NK-92 (cell line): ENCODE measurements around the gene SASH1.

ENCODE experiments used
- DNase-seq: peaks from one replicate; lab custom pipeline; 2025; ENCODE audit not compliant: unreplicated experiment; lab: John Stamatoyannopoulos, UW

The SASH1 gene

DNA sequence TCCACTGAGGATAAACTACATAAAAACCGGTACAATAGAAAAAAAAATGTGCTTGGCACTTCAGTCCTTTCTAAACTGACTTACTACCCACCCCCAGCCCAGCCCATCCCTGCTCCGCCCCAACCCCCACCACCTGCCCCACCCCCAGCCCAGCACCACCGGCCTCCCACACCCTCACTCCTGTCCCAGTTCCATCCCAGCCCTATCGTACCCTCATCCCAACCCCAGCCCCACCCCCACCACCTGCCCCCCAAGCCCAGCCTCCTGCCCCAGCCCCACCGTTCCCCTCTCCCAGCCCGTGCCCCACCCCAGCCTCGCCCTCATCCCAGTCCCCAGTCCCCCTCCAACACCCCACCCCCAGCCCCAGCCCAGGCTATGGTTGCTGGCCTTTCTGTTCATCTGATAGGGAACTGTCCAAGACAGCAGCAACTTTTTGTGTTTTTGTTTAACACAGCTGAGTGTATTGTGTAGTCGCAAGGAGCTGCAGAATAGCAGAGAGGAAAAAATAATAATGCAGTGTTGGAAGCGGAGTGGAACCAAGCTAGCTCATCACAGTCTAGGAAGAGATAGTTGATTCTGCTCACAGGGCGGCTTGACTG is 61.9 kb downstream of the SASH1 start:
- no peak for DNase-seq

DNA sequence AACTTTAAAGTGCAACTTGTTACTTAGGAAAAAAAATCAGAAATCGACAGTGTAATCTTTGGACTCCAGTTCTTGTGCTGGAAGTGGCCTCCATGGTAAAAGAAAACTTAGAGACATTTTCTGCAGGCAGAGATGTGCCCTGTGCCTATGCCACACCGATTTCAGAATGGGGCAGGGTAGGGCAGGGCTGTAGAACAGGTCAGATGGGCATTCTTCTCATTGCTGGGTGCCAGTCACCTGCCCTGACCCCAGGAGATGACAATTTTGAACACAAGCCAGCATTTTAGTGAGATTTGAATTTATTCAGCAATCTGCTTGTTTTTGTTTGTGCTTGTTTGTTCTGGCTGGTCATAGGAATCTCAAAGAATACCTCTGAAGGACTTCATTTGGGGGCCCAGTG is 63.3 kb downstream of the SASH1 start:
- DNase-seq, result no peak

GRCh38 chr6:148406579-148407371 is 64.1 kb downstream of the SASH1 start:
- DNase-seq, result no peak

DNA sequence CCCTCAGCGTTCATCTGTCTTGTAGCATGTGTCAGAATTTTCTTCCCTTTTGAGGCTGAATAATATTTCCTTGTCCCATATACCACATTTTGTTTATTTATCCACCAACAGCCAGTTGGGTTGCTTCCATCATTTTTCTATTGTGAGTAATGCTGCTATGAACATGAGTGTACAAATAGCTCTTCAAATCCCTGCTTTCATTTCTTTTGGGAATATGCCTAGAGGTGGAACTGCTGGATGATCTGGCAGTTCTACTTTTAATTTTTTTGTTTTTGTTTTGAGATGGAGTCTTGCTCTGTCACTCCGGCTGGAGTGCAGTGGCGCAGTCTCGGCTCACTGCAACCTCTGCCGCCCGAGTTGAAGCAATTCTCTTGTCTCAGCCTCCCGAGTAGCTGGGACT is 64.7 kb downstream of the SASH1 start:
- DNase-seq, result no peak

DNA sequence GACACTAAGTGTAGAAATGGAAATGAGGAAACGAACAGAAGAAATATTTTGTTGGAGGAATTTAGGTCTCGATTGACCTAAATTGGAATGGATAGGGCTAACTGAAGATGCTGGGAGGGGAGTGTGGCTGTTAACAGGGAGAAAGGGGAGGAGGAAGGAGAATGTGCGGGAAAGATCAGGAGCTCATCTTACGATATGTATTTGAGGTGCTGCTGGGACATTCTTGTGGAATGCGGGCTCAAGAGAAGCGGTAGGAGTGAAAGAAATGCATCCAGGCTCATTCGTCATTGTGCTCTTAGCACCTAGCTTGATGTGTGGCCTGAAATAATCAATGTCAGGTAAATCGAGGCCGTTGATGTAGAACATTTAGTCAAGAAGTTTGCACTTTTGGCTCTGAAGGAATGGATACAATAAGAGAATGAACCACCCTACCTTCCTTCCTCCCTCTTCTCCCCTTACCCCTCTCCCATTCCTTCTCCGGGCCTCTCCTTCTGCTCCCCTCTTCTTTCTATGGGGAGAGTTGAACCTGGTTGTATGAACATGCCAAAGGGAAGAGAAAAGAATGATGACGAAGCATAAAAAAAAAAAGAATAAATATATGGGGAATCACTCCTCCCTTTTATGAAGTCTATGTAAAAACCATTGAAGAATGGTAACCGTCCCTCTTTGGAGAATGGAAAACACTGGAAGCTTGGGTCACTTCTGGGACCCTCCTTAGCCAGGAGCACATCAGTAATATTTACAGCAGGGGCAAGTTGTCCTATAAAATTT is 70.9 kb downstream of the SASH1 start:
- DNase-seq, result no peak

- no peak for DNase-seq
Measured at GRCh38 chr6:148414092-148414489, 71.5 kb downstream of the SASH1 start.

GRCh38 chr6:148414836-148415235 is 72.2 kb downstream of the SASH1 start:
- DNase-seq, result no peak

- no peak for DNase-seq
Measured at GRCh38 chr6:148415511-148416260, 73.0 kb downstream of the SASH1 start.

DNA sequence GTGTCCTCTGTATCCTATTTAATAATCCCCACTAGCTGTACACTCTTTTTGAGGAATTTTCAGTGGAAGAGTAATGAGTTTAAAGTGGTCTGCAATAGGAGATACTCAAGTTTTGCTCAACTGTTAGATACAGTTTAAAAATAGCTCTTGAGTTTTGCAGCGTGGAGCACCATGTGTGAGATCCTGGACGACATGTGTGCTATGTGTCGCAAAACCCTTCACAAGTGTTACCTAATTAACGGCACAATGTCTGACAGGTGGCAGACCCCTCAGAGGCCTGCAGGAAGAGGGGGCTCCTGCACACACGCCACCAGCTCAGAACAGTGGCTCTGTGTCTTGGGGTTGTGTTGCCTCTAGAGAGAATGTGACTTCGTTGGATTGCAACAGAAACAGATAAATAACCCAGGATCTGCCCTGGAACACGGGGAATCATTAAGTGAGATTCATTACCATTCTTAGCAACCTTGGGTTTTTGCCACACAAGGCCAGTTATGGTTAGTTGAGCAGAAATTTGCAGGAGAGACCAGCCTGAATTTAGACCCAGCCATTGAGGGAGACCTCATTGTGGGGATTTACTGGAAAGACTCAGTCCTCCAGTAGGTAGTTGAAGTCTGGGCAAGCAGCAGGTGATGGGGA is 73.8 kb downstream of the SASH1 start:
- no peak for DNase-seq

DNA sequence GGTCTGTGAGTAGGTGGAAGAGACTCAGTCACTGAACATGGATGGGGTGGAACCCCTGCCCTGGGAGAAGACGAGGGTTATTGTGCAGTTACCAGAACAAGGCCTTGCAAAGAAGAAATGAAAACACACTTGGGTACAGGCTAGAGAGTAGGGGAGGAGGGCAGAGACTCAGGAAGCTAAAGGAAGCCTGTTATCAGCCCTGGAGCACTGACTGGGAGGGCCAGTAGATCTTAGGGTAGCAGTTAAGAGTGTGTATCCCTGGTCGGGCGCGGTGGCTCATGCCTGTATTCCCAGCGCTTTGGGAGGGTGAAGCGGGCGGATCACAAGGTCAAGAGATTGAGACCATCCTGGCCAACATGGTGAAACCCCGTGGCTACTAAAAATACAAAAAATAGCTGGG is 74.4 kb downstream of the SASH1 start:
- no peak for DNase-seq

GRCh38 chr6:148419430-148419829 is 76.8 kb downstream of the SASH1 start:
- no peak for DNase-seq

DNA sequence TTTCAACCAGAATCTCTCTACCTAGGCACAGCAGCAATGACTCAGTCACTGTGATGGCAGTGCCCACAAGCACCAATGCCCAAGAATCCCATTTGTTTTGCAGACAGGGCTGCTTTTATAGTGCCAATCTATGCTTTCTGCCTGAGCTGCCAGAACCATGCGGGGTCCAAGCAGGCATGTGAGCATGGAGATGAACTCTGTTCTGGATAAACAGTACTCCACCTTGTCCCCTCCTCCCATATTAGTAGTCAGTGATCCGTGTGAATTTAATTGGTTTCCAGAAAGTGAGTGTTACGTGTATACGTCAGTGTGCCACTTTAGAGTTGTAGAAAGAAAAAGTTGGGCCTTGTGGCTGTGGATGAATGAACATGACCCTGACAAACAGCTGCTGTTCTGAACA is 79.4 kb downstream of the SASH1 start:
- no peak for DNase-seq

- no peak for DNase-seq
Measured at GRCh38 chr6:148423133-148423532, 80.5 kb downstream of the SASH1 start.

DNA sequence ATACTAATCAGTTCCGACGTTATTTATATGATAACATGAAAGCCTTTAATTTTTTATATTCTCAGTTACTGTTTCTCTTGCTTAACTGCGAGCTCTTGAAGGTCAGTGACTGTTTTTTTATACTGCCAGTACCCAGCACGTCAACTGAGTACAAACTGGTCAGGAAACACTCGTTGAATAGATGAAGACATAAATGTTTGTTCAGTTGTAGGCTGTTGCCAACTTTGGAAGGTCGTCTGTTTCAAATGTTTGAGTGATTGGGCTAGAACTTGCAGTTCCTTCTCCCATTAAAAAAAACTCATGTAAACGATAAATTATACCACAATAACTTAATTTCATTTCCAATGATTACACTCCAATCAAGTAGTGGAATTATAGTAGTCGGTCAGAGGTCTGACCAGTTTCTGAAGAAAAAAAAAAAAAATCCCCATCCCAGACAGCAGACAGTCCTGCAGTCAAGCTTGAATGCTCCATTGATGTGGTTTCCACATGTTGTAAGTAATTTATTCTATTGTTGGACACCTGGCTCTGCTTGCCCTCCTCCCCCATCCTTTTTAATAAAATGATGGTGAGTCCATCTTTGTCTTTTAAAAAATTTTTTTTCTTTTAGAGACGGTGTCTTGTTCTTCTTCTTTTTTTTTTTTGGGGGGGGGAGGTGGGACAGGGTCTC is 81.1 kb downstream of the SASH1 start:
- no peak for DNase-seq

DNA sequence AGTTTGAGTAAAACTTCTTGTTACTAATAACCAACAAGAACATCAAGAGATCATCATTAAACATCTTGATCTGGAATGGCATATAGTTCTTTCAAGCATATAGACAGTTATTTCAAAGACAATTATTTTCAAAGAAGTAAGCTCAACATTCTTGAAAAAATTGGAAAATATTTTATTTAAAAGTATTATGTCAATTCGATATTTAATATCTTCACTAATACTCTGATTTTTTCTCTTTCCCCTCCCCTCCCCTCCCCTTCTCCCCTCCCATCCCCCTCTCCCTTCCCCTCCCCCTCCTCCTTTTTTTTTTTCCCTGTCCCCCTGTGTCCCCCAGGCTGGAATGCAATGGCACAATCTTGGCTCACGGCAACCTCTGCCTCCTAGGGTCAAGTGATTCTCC is 82.8 kb downstream of the SASH1 start:
- no peak for DNase-seq

GRCh38 chr6:148426317-148426977 is 83.8 kb downstream of the SASH1 start:
- no peak for DNase-seq

DNA sequence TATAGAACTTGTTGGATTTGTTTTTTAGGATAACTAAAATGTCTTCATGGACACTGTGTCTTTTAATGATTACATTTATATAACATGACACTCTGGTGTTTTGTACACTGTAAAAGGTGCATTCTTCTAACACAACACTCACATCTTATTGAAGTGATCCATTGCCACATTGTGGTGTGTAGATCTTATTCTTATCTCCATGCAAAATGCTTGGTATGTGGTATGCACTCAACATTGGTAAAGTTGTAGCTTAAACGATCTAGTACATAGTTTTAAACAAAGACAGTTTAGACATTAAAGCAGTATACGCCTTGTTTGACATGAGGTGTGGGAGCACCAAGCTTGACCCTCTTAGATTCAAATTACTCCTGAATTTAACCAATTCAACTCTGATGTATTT is 84.7 kb downstream of the SASH1 start:
- no peak for DNase-seq

GRCh38 chr6:148429423-148429822 is 86.8 kb downstream of the SASH1 start:
- DNase-seq, result no peak

- DNase-seq, result no peak
Measured at GRCh38 chr6:148430897-148431296, 88.3 kb downstream of the SASH1 start.

DNA sequence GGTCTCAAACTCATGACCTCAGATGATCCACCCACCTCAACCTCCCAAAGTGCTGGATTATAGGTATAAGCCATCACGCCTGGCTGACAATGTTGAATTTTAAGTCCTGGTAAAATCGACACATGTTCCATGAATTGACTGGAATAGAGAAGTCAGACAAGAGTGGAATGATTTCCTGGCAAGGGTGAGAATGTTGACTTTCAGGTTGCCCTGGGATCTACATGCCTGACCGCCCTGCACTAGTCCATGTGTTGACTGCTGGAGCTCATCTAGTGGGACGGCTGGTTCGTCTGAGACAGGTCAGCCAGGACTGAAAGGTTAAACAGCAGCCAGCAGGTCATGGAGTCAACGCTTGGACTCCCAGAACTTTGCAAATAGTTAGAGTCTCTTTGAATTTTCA is 88.8 kb downstream of the SASH1 start:
- DNase-seq, result no peak
